AG04450 (cell line): Measurements from ENCODE around the gene HOXA10. TPM values are rescaled to one million over a fixed set of nuclear protein-coding genes. Genes with fewer than 3 reads are reported as not detected.
A peak's percentile ranks its signal among the peaks of the same experiment; 100 is the strongest.

Experiments used
- CTCF ChIA-PET: fragments of 300-600, 350-600 bp; formaldehyde crosslinking; extraction: SDS; loops from one replicate; lab custom pipeline; 2022; ENCODE audit warnings: antibody characterized with exemption, inconsistent platforms; lab: Charles Lee
- POLR2A ChIA-PET: fragments of 350-600 bp; formaldehyde crosslinking; extraction: SDS; loops from one replicate; lab custom pipeline; 2021; ENCODE audit warnings: antibody characterized with exemption, inconsistent platforms; lab: Yijun Ruan, JAX
- DNase-seq: peaks from one replicate; pipeline ENCODE4 v3.0.0-alpha.2; 2011; ENCODE audit warnings: low read depth, low spot score
- H3K27ac ChIP-seq: one replicate; pipeline ENCODE4 v1.5.1; 2012; ENCODE audit warnings: low read depth, low read length, control low read depth
- H3K27me3 ChIP-seq: one replicate; pipeline ENCODE4 v1.6.0; 2012; ENCODE audit warnings: low read length; ENCODE audit not compliant: control insufficient read depth, insufficient read depth
- H3K4me3 ChIP-seq: 2 replicates; pipeline ENCODE4 v1.5.1; 2011; ENCODE audit warnings: mild to moderate bottlenecking, low read depth, low read length, control low read depth
- H3K9me3 ChIP-seq: 2 replicates; pipeline ENCODE4 v1.5.1; 2012; ENCODE audit warnings: low read length; ENCODE audit not compliant: control insufficient read depth, insufficient read depth
- CTCF ChIP-seq: IDR thresholded peaks from 2 replicates; pipeline ENCODE4 v1.5.1; 2011; ENCODE audit warnings: low read depth, low read length, control low read depth, inconsistent platforms
- polyA plus RNA-seq: library from polyadenylated mRNA; depleted of rRNA; stranded (reverse); fragments of >200 nt; gene quantifications from 2 replicates; pipeline ENCODE4 v1.2.3, GENCODE V29; 2011

HOXA10 gene
- polyA plus RNA-seq, 1 experiment = 0.47 TPM

- CTCF ChIA-PET = interaction anchor here (0.6 to 7.8 kb wide), 33 partner anchors 9 to 951 kb away, joined by 3 to 93 read pairs (median 7); partner anchors contain the start of genes HOXA3, HOXA4 and HOXA7
- no peak for DNase-seq
- no peak; the same call in 1 of the 2 replicates for TF ChIP-seq CTCF
- Histone ChIP-seq H3K9me3 (no peaks in the 10 kb centered on the region; the same call in 1 of the 2 replicates), H3K4me3 (peak overlapping the region; percentile 58), H3K27ac (peak overlapping the region; percentile 93), H3K27me3 (no peaks in the 10 kb centered on the region)
- POLR2A ChIA-PET = interaction anchor here (0.5 to 3.3 kb wide), 24 partner anchors 8 to 1282 kb away, joined by 3 to 21 read pairs (median 4); partner anchors contain the start of genes CBX3, HNRNPA2B1, HOXA3 and HOXA4
These were observed 30.0 kb downstream of the HOXA10 start for GRCh38 chr7:27143950-27144780.

GRCh38 chr7:27143023-27143949 lies 30.8 kb downstream of the HOXA10 start, which contains the start of gene HOXA5:
Gene HOXA5 (minus strand): TSS chr7:27143681. CDS start chr7:27143607, 74 bp downstream.
- Histone ChIP-seq H3K27me3 (no peaks in the 10 kb centered on the region), H3K4me3 (peak within 1 kb of the TSS; percentile 94), H3K27ac (peak within 1 kb of the TSS; percentile 93), H3K9me3 (no peaks in the 10 kb centered on the region; the same call in 1 of the 2 replicates)
- peak; percentile 84; the same call in 1 of the 2 replicates for TF ChIP-seq CTCF
- DNase-seq = peak; percentile 100
- ChIA-PET CTCF (interaction anchor here (0.5 to 7.8 kb wide), 39 partner anchors 9 to 1283 kb away, joined by 3 to 93 read pairs (median 6); partner anchors contain the start of genes HOXA3, HOXA4 and HOXA7), POLR2A (interaction anchor here (0.5 to 4.1 kb wide), 23 partner anchors 9 to 1281 kb away, joined by 3 to 23 read pairs (median 4); partner anchors contain the start of genes CBX3, HNRNPA2B1, HOXA3 and HOXA4)

- TF ChIP-seq CTCF = no peak
- ChIA-PET CTCF (interaction anchor here (0.9 to 7.8 kb wide), 12 partner anchors 8 to 773 kb away, joined by 3 to 93 read pairs (median 12); partner anchors contain the start of gene HOXA3), POLR2A (interaction anchor here (1.3 to 4.1 kb wide), 8 partner anchors 10 to 942 kb away, joined by 3 to 23 read pairs (median 8); partner anchors contain the start of genes HNRNPA2B1 and HOXA3)
- DNase-seq = no peak
- H3K27ac ChIP-seq = peak overlapping the region; percentile 88
- no peaks in the 10 kb centered on the region; the same call in 1 of the 2 replicates for H3K9me3 ChIP-seq
- no peaks in the 10 kb centered on the region for H3K27me3 ChIP-seq
- H3K4me3 ChIP-seq = peak overlapping the region; percentile 94
These were observed 31.5 kb downstream of the HOXA10 start for GRCh38 chr7:27142580-27143022.

GRCh38 chr7:27141923-27142579 lies 32.1 kb downstream of the HOXA10 start:
- peak; percentile 28; the same call in 1 of the 2 replicates for TF ChIP-seq CTCF
- DNase-seq = no peak
- Histone ChIP-seq H3K27ac (peak overlapping the region; percentile 88), H3K27me3 (no peaks in the 10 kb centered on the region), H3K9me3 (no peaks in the 10 kb centered on the region; the same call in 1 of the 2 replicates), H3K4me3 (peak overlapping the region; percentile 94)
- CTCF ChIA-PET = interaction anchor here (0.6 to 7.8 kb wide), 17 partner anchors 8 to 772 kb away, joined by 3 to 93 read pairs (median 6); partner anchors contain the start of genes HOXA3 and HOXA4
- POLR2A ChIA-PET = interaction anchor here (2.0 to 4.1 kb wide), 2 partner anchors 27 to 44 kb away, joined by 6 to 23 read pairs; no protein-coding TSS in a partner anchor
